DOHH2 (cell line): ENCODE measurements around the gene FUOM.

Experiments
- CTCF ChIP-seq: fragments of 200-600 bp; sonication (generic); IDR thresholded peaks from one replicate; pipeline ENCODE4 v1.5.1; 2014; ENCODE audit warnings: antibody characterized with exemption, mild to moderate bottlenecking, low read depth, low read length; ENCODE audit not compliant: poor library complexity, severe bottlenecking
- EZH2phosphoT487 ChIP-seq: fragments of 200-600 bp; sonication (generic); IDR thresholded peaks from 2 replicates; pipeline ENCODE4 v1.6.1; 2017; ENCODE audit warnings: borderline replicate concordance, mild to moderate bottlenecking, antibody characterized with exemption, low read length, moderate library complexity, mixed read lengths

GRCh38 chr10:133342942-133343341 is 14.9 kb downstream of the FUOM start:
- TF ChIP-seq CTCF, result no peak
- TF ChIP-seq EZH2phosphoT487, result no peak
